ENCODE data around the gene SLC9A9. TPM values are rescaled to one million over a fixed set of nuclear protein-coding genes. Genes with fewer than 3 reads are reported as not detected.
"Not testable (repeated sequence)": the region's sequence is repeated elsewhere in the genome, so short reads cannot be mapped to it uniquely, and the experiment has no call there.

The SLC9A9 gene
- polyA plus RNA-seq, 1 donor (not counting 4 experiments of a cell fraction or from before 2014, with no cell fraction given): 5.2 TPM

DNA sequence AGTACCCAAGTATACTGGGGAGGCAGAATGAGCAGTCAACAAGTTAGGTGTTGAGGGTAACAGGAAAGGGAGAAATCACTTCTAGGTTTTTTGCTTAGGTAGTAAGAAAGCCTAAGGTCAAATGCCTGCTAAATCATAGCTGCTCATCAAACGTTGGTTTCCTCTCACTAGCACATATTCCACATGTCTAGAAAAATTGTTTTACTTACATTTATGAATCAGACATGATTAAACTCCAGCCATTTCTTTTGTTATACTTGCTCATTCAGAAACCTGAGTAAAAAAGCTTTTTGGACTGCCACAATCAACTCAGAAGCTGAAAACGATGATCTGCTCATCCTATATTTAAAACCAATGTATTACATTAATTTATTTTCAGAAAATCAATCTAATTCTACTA is 40.2 kb downstream of the SLC9A9 start:
- TF ChIP-seq, protein P1, sequence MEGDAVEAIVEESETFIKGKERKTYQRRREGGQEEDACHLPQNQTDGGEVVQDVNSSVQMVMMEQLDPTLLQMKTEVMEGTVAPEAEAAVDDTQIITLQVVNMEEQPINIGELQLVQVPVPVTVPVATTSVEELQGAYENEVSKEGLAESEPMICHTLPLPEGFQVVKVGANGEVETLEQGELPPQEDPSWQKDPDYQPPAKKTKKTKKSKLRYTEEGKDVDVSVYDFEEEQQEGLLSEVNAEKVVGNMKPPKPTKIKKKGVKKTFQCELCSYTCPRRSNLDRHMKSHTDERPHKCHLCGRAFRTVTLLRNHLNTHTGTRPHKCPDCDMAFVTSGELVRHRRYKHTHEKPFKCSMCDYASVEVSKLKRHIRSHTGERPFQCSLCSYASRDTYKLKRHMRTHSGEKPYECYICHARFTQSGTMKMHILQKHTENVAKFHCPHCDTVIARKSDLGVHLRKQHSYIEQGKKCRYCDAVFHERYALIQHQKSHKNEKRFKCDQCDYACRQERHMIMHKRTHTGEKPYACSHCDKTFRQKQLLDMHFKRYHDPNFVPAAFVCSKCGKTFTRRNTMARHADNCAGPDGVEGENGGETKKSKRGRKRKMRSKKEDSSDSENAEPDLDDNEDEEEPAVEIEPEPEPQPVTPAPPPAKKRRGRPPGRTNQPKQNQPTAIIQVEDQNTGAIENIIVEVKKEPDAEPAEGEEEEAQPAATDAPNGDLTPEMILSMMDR (optimal IDR thresholded peaks at IDR 0.05 in 1 of 3, IDR thresholded peaks at IDR 0.05 in 1 of 3, conservative IDR thresholded peaks at IDR 0.05 in 1 of 3; ENCODE audit: extremely low read depth in 1 of 3, insufficient read depth in 2 of 3, low read length in 3 of 3): no peak
- no peak for TF ChIP-seq EZH2 (IDR thresholded peaks at IDR 0.05; ENCODE audit: low read length)
- peaks cover 5% of the 10 kb centered on the region for H3K4me1 ChIP-seq (ENCODE audit: control insufficient read depth, extremely low read depth, insufficient read depth, low read length)
- H3K79me2 ChIP-seq (ENCODE audit: control insufficient read depth, insufficient read depth, low read length): no peaks in the 10 kb centered on the region
- dilution Hi-C loops (cut with MboI; ENCODE audit: extremely low pct_ligation_motif_present, low sequenced_read_pairs): no loop called here
- no peaks in the 10 kb centered on the region for H3K9me3 ChIP-seq (ENCODE audit: control insufficient read depth, low read depth, low read length)
- H3K27ac ChIP-seq (ENCODE audit: control insufficient read depth, insufficient read depth, low read length): no peak overlapping the region
- H3K36me3 ChIP-seq (ENCODE audit: control insufficient read depth in 2 of 2, extremely low read depth in 1 of 2, insufficient read depth in 2 of 2, low read length in 2 of 2): no peaks in the 10 kb centered on the region
- no peak for FAIRE-seq
- no peaks in the 10 kb centered on the region for H3K9me1 ChIP-seq (ENCODE audit: control insufficient read depth, extremely low read depth, insufficient read depth, low read length)
- no peaks in the 10 kb centered on the region for H3K27me3 ChIP-seq (ENCODE audit: control insufficient read depth, extremely low read depth, insufficient read depth, low read length)
- H4K20me1 ChIP-seq (ENCODE audit: control insufficient read depth, extremely low read depth, insufficient read depth, low read length): no peaks in the 10 kb centered on the region
- no peak overlapping the region for H3K9ac ChIP-seq (ENCODE audit: control insufficient read depth, extremely low read depth, insufficient read depth, low read length)
- no peak overlapping the region for H3K4me3 ChIP-seq (ENCODE audit: control insufficient read depth in 2 of 3, extremely low read depth in 1 of 3, insufficient read depth in 2 of 3, low read depth in 1 of 3, low read length in 3 of 3)
- no peak for DNase-seq (ENCODE audit: low read depth, low spot score)
- H3K4me2 ChIP-seq (ENCODE audit: control insufficient read depth, extremely low read depth, insufficient read depth, low read depth, low read length): no peak overlapping the region
- H2AFZ ChIP-seq (ENCODE audit: control insufficient read depth, low read length): no peak overlapping the region

DNA sequence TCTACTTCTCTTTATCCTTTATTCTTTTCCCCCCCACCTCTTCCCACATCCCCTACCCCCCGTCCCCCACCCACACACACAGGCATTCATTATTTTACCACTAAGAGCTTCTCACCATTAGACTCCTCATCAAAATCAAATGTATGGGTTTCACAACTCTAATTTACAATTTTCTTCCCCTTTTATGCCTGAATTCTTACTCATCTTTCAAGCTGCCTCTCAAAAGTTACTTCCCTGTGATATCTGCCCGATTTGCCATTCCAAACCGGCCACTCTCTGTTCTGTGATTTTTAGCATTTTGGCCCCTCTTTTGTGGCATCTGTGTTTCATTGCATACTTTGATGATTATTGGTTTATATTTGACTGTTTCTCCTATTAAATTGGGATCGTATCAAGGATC is 42.2 kb downstream of the SLC9A9 start:
- no peak overlapping the region for H3K9ac ChIP-seq (ENCODE audit: control insufficient read depth, extremely low read depth, insufficient read depth, low read length)
- dilution Hi-C loops (cut with MboI; ENCODE audit: extremely low pct_ligation_motif_present, low sequenced_read_pairs): no loop called here
- H3K27me3 ChIP-seq (ENCODE audit: control insufficient read depth, extremely low read depth, insufficient read depth, low read length): no peaks in the 10 kb centered on the region
- H3K36me3 ChIP-seq (ENCODE audit: control insufficient read depth in 2 of 2, extremely low read depth in 1 of 2, insufficient read depth in 2 of 2, low read length in 2 of 2): no peaks in the 10 kb centered on the region
- TF ChIP-seq, protein P1 (optimal IDR thresholded peaks at IDR 0.05 in 1 of 3, IDR thresholded peaks at IDR 0.05 in 1 of 3, conservative IDR thresholded peaks at IDR 0.05 in 1 of 3; ENCODE audit: extremely low read depth in 1 of 3, insufficient read depth in 2 of 3, low read length in 3 of 3): no peak
- no peak for TF ChIP-seq EZH2 (IDR thresholded peaks at IDR 0.05; ENCODE audit: low read length)
- no peak overlapping the region for H3K27ac ChIP-seq (ENCODE audit: control insufficient read depth, insufficient read depth, low read length)
- FAIRE-seq (no peak), DNase-seq (ENCODE audit: low read depth, low spot score) (no peak)
- no peaks in the 10 kb centered on the region for H4K20me1 ChIP-seq (ENCODE audit: control insufficient read depth, extremely low read depth, insufficient read depth, low read length)
- no peak overlapping the region for H3K4me3 ChIP-seq (ENCODE audit: control insufficient read depth in 2 of 3, extremely low read depth in 1 of 3, insufficient read depth in 2 of 3, low read depth in 1 of 3, low read length in 3 of 3)
- no peaks in the 10 kb centered on the region for H3K79me2 ChIP-seq (ENCODE audit: control insufficient read depth, insufficient read depth, low read length)
- no peaks in the 10 kb centered on the region for H3K9me3 ChIP-seq (ENCODE audit: control insufficient read depth, low read depth, low read length)
- H3K9me1 ChIP-seq (ENCODE audit: control insufficient read depth, extremely low read depth, insufficient read depth, low read length): no peaks in the 10 kb centered on the region
- H3K4me1 ChIP-seq (ENCODE audit: control insufficient read depth, extremely low read depth, insufficient read depth, low read length): peaks cover 5% of the 10 kb centered on the region
- no peak overlapping the region for H2AFZ ChIP-seq (ENCODE audit: control insufficient read depth, low read length)
- H3K4me2 ChIP-seq (ENCODE audit: control insufficient read depth, extremely low read depth, insufficient read depth, low read depth, low read length): no peak overlapping the region

DNA sequence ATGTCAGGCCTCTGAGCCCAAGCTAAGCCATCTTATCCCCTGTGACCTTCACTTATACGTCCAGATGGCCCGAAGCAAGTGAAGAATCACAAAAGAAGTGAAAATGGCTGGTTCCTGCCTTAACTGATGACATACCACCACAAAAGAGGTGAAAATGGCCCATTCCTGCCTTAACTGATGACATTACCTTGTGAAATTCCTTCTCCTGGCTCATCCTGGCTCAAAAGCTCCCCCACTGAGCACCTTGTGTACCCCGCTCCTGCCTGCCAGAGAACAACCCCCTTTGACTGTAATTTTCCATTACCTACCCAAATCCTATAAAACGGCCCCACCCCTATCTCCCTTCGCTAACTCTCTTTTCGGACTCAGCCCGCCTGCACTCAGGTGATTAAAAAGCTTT is 42.8 kb downstream of the SLC9A9 start:
- H3K4me2 ChIP-seq (ENCODE audit: control insufficient read depth, extremely low read depth, insufficient read depth, low read depth, low read length); H3K27me3 ChIP-seq (ENCODE audit: control insufficient read depth, extremely low read depth, insufficient read depth, low read length); H2AFZ ChIP-seq (ENCODE audit: control insufficient read depth, low read length); H3K9me3 ChIP-seq (ENCODE audit: control insufficient read depth, low read depth, low read length); H3K36me3 ChIP-seq (ENCODE audit: control insufficient read depth in 2 of 2, extremely low read depth in 1 of 2, insufficient read depth in 2 of 2, low read length in 2 of 2); H3K4me1 ChIP-seq (ENCODE audit: control insufficient read depth, extremely low read depth, insufficient read depth, low read length); H3K27ac ChIP-seq (ENCODE audit: control insufficient read depth, insufficient read depth, low read length); H3K9me1 ChIP-seq (ENCODE audit: control insufficient read depth, extremely low read depth, insufficient read depth, low read length); H3K9ac ChIP-seq (ENCODE audit: control insufficient read depth, extremely low read depth, insufficient read depth, low read length); H3K79me2 ChIP-seq (ENCODE audit: control insufficient read depth, insufficient read depth, low read length); dilution Hi-C loops (cut with MboI; ENCODE audit: extremely low pct_ligation_motif_present, low sequenced_read_pairs); H3K4me3 ChIP-seq (ENCODE audit: control insufficient read depth in 2 of 3, extremely low read depth in 1 of 3, insufficient read depth in 2 of 3, low read depth in 1 of 3, low read length in 3 of 3); DNase-seq (ENCODE audit: low read depth, low spot score); H4K20me1 ChIP-seq (ENCODE audit: control insufficient read depth, extremely low read depth, insufficient read depth, low read length); FAIRE-seq: not testable (repeated sequence)

DNA sequence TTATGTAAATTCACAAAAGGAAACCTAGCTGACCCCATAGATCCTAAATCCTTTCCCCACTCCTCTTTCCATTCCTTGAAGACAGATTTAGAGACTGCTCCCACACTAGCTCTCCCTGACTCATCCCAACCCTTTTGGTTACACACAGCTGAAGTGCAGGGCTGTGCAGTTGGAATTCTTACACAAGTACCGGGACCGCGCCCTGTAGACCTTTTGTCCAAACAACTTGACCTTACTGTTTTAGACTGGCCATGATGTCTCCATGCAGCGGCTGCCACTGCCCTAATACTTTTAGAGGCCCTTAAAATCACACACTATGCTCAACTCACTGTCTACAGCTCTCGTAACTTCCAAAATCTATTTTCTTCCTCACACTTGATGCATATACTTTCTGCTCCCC is 47.2 kb downstream of the SLC9A9 start:
- dilution Hi-C loops (cut with MboI; ENCODE audit: extremely low pct_ligation_motif_present, low sequenced_read_pairs); DNase-seq (ENCODE audit: low read depth, low spot score); H3K4me2 ChIP-seq (ENCODE audit: control insufficient read depth, extremely low read depth, insufficient read depth, low read depth, low read length); H3K27ac ChIP-seq (ENCODE audit: control insufficient read depth, insufficient read depth, low read length); H3K9me3 ChIP-seq (ENCODE audit: control insufficient read depth, low read depth, low read length); H3K79me2 ChIP-seq (ENCODE audit: control insufficient read depth, insufficient read depth, low read length); H3K4me3 ChIP-seq (ENCODE audit: control insufficient read depth in 2 of 3, extremely low read depth in 1 of 3, insufficient read depth in 2 of 3, low read depth in 1 of 3, low read length in 3 of 3); FAIRE-seq; H3K9ac ChIP-seq (ENCODE audit: control insufficient read depth, extremely low read depth, insufficient read depth, low read length); H4K20me1 ChIP-seq (ENCODE audit: control insufficient read depth, extremely low read depth, insufficient read depth, low read length); H3K36me3 ChIP-seq (ENCODE audit: control insufficient read depth in 2 of 2, extremely low read depth in 1 of 2, insufficient read depth in 2 of 2, low read length in 2 of 2); H3K27me3 ChIP-seq (ENCODE audit: control insufficient read depth, extremely low read depth, insufficient read depth, low read length); H3K4me1 ChIP-seq (ENCODE audit: control insufficient read depth, extremely low read depth, insufficient read depth, low read length); H2AFZ ChIP-seq (ENCODE audit: control insufficient read depth, low read length); H3K9me1 ChIP-seq (ENCODE audit: control insufficient read depth, extremely low read depth, insufficient read depth, low read length): not testable (repeated sequence)

All from keratinocyte (primary cell).